DMS79 (cell line): ENCODE measurements around the gene RIPK1.
"Not testable (repeated sequence)": the region's sequence is repeated elsewhere in the genome, so short reads cannot be mapped to it uniquely, and the experiment has no call there.

ENCODE experiments used
- DNase-seq: peaks from one replicate; lab custom pipeline; 2025; lab: John Stamatoyannopoulos, UW

RIPK1 gene

GRCh38 chr6:3045777-3046176 is 22.5 kb upstream of the RIPK1 start:
- no peak for DNase-seq

DNA sequence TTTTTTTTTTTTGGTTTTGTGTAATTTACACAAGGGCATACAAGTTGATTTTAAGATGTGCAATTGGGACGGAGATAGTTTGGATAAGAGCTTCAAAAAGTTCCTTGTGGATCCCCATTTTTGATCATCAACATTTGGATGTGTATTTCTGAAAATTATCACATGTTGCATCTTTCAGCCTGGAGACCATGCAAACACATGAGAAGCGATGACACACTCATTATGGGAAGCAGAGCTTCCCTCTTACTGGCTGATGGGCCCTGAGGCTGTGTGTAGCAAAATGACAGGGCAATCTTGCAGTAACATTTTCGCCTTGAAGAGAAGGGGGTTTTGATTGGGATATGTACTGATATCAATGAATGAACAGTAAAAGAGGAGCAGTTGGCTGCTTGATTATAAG is 22.0 kb upstream of the RIPK1 start:
- no peak for DNase-seq

DNA sequence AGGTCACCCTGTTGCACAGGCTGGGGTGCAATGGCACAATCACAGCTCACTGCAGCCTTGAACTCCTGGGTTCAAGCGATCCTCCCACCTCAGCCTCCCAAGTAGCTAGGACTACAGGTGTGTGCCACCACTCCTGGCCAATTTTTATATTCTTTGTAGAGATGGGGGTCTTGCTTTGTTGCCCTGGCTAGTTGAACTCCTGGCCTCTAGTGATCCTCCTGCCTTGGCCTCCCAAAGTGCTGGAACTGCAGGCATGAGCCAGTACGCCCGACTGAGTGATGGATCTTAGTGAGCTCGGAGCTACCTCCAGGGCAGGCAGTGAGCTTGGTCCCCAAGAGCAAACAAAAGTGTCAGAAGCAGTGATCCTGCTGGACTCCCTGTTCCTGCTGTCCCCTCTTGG is 20.3 kb upstream of the RIPK1 start:
- not testable (repeated sequence) for DNase-seq

DNA sequence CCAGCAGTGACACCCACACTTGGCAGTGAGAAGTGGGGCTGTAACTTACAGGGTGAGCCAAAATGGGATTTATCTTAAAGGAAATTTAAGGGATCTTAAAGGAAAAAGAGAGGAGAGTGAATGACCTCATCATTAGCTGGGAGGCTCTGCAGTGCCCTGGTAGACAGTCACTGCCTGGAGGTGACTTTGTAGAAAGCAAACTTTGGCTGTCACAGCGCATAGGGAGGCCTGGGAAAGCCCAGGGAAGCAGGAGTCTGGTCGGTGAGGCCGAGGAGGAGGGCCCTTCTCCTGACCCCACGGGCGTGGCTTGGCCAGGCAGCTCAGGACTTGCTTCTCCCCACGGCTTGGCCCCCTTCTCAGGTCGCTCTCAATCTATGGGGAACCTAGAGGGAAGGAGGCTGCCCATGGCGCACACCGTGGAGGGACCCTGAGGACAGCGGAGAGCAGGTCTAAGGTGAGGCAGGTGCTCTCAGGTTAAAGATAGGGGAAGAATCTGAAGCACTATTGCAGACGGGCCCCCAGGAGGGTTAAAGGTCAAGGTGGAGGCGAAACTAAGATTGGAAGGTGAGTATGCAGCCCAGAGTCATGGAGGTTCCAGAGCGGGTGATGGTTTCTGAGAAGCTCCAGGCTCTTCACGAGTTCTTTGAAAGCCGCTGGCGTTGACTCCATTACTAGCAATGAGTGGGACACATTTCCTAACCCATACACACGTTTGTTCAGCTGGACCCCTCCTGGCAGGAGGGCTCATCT is 15.6 kb upstream of the RIPK1 start:
- DNase-seq, result no peak

DNA sequence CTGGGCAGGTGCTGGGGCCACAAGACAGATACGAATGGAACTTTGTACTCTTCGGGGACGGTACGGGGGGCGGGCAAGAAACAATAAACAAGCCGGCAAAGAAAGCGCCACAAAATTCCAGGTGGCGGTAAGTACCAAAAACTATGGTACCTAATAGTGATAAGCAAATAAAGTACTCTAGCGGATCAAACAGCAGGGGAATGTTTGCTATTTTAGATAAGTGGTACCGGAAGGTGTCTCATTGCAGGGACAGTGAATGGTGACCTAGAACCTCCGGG is 15.1 kb upstream of the RIPK1 start:
- DNase-seq, result no peak

GRCh38 chr6:3054229-3055157 is 13.8 kb upstream of the RIPK1 start:
- peak; percentile 54 for DNase-seq

DNA sequence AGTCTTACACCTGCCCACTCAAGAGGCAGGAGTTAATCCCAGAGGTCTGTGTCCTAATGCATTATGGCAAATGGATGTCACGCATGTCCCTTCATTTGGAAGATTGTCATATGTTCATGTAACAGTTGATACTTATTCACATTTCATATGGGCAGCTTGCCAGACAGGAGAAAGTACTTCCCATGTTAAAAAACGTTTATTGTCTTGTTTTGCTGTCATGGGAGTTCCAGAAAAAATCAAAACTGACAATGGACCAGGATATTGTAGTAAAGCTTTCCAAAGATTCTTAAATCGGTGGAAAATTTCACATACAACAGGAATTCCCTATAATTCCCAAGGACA is 13.2 kb upstream of the RIPK1 start:
- DNase-seq, result not testable (repeated sequence)

GRCh38 chr6:3057063-3057770 is 11.1 kb upstream of the RIPK1 start:
- no peak for DNase-seq

- no peak for DNase-seq
These were observed 9.3 kb upstream of the RIPK1 start for GRCh38 chr6:3058957-3059356.

DNA sequence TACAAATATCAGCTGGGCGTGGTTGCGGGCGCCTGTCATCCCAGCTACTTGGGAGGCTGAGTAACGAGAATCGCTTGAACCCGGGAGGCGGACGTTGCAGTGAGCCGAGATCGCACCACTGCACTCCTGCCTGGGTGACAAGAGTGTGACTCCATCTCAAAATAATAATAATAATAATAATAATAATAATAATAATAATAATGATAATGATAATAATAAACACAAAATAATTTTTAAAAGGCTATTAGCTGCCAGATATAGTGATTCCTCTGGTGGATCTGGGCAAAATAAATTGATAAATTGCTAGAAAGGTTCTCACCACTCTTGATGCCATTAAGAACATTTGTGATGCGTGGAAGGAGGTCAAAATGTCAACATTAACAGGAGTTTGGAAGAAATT is 8.2 kb upstream of the RIPK1 start:
- not testable (repeated sequence) for DNase-seq

DNA sequence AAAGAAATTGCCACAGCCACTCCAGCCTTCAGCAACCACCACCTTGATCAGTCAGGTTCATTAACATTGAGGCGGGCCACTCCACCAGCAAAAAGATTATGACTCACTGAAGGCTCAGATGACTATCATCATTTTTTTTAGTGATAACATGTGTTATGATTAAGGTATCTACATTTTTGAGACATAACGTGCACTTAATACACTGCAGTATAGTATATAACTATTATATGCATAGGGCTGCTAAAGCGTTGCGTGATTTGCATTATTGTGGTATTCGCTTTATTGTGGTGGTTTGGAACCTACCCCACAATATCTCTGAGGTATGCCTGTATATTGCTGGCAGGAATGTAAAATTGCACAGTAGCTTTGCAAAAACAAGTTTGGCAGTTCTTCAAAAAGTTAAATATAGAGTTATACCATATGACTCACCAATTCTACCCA is 6.8 kb upstream of the RIPK1 start:
- DNase-seq, result no peak

- DNase-seq, result not testable (repeated sequence)
These were observed 5.0 kb upstream of the RIPK1 start for GRCh38 chr6:3063340-3063732.

DNA sequence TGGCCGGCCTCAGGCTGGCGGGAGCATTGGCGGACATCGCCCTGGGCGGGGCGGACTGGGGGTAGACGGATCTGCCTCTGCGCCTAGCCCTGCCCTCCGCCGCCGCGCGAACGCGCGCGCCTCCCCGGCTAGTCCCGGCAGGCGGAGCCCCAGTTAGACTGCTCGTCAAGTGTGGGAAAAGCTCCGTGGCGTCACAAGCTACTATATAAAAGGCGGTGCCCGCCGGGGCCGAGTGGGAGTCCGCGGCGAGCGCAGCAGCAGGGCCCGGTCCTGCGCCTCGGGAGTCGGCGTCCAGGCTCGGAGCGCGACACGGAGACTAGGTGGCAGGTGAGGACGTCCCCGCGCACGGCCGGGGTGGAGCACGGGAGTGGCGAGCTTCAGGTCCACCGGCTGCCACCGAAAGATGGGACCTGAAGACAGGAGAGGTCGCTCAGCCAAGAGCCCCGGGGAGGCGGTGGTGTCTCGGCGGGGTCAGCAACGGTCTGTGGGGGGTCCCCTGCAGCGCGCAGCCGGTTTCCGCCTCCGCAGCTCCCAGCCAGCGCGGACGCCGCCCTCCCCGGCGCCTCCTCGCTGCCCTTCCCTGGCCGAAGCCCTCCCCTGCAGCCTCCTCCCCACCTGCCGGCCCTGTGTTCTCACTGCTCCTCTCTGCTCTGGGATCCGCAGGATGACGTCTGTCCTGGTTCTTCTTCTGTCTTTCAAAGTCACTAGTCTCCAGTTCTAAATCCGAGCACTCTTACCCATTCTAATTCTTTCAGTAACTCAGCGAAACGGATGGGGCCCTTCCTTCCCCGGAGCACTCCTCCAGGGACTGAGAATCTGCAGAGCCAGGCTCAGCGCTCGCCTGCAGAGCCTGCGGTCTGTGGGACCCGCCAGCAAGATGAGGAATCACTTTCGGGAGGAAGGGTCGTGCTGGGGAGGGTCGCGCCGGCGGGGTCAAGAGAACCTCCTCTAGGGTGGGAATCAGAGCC is 4.3 kb upstream of the RIPK1 start:
- DNase-seq, result peak; percentile 23

- DNase-seq, result no peak
These were observed 3.3 kb downstream of the RIPK1 start for GRCh38 chr6:3071568-3071967.

GRCh38 chr6:3072798-3073197 is 4.5 kb downstream of the RIPK1 start:
- DNase-seq, result no peak

GRCh38 chr6:3073382-3073781 is 5.1 kb downstream of the RIPK1 start:
- no peak for DNase-seq

GRCh38 chr6:3075772-3076113 is 7.4 kb downstream of the RIPK1 start:
- DNase-seq, result no peak

GRCh38 chr6:3076320-3076719 is 8.0 kb downstream of the RIPK1 start:
- no peak for DNase-seq

DNA sequence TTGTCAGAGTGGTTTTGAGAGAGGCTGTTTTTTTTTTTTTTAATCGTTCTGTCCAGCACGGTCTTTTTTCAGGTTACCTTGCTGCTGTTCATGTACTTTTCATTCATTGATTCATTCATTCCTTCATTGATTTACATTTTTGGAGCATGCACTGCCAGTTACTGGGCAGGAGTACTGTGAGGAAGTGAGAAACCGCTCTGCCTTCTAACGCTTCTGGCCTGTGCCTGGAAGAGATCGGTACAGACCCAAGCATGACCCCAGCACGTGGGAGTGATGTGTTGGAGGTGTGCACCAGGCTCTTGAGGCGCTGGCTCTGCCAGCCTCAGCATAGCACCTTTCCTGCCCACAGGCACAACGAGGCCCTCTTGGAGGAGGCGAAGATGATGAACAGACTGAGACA is 9.1 kb downstream of the RIPK1 start:
- DNase-seq, result no peak

DNA sequence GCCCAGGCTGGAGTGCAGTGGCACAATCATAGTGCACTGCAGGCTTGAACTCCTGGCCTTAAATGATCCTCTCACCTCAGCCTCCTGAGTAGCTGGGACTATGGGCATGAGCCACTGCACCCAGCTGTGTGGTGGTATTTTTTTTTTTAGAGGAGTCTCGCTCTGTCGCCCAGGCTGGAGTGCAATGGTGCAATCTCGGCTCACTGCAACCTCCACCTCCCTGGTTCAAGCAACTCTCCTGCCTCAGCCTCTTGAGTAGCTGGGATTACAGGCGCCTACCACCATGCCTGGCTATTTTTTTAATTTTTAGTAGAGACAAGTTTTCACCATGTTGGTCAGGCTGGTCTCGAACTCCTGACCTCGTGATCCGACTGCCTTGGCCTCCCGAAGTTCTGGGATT is 10.7 kb downstream of the RIPK1 start:
- DNase-seq, result not testable (repeated sequence)

- no peak for DNase-seq
These were observed 11.4 kb downstream of the RIPK1 start for GRCh38 chr6:3079682-3080081.

GRCh38 chr6:3081960-3082359 is 13.7 kb downstream of the RIPK1 start:
- DNase-seq, result no peak
